Mucosa of stomach (tissue), 1 donor: ENCODE measurements around the gene TSPAN17.

Experiments used
- H3K27me3 ChIP-seq: one replicate; pipeline ENCODE4 v1.7.0; 2013; ENCODE audit warnings: mild to moderate bottlenecking, low read length; ENCODE audit not compliant: control insufficient read depth, insufficient read depth
- H3K36me3 ChIP-seq: one replicate; pipeline ENCODE4 v1.7.0; 2013; ENCODE audit warnings: low read length; ENCODE audit not compliant: control insufficient read depth, insufficient read depth
- H3K4me1 ChIP-seq: one replicate; pipeline ENCODE4 v1.7.0; 2013; ENCODE audit warnings: mild to moderate bottlenecking, low read length; ENCODE audit not compliant: control insufficient read depth, insufficient read depth
- H3K4me3 ChIP-seq: one replicate; pipeline ENCODE4 v1.7.0; 2013; ENCODE audit warnings: low read length
- H3K9ac ChIP-seq: one replicate; pipeline ENCODE4 v1.7.0; 2013; ENCODE audit warnings: mild to moderate bottlenecking, low read length, moderate library complexity
- H3K9me3 ChIP-seq: one replicate; pipeline ENCODE4 v1.7.0; 2013; ENCODE audit warnings: mild to moderate bottlenecking, low read length, moderate library complexity; ENCODE audit not compliant: control insufficient read depth
- donor health status: Pancreatic carcinoma.

The TSPAN17 gene

DNA sequence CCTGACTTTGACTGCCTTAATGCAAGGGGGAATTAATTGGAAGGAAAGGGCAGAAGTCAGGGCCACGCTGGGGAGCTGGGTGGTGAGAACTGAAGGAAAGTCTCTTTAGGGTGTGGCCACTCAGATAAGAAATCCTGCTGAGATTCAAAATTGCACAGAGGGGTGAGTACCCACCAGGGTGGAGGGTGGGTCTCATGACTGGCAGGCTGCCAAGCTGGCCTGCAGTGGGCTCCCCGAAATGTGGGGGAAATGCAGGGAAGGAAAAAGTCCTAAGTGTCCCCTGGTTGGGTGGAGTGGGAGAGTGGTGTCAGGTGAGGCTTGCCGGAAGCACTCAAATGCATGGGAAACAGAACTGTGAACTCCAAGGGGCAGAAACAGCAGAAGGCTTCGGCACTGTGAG is 24.1 kb downstream of the TSPAN17 start:
- Histone ChIP-seq H3K4me1 (no peaks in the 10 kb centered on the region), H3K36me3 (no peaks in the 10 kb centered on the region), H3K4me3 (no peak overlapping the region), H3K9me3 (no peaks in the 10 kb centered on the region), H3K27me3 (peaks cover 28% of the 10 kb centered on the region), H3K9ac (no peak overlapping the region)

DNA sequence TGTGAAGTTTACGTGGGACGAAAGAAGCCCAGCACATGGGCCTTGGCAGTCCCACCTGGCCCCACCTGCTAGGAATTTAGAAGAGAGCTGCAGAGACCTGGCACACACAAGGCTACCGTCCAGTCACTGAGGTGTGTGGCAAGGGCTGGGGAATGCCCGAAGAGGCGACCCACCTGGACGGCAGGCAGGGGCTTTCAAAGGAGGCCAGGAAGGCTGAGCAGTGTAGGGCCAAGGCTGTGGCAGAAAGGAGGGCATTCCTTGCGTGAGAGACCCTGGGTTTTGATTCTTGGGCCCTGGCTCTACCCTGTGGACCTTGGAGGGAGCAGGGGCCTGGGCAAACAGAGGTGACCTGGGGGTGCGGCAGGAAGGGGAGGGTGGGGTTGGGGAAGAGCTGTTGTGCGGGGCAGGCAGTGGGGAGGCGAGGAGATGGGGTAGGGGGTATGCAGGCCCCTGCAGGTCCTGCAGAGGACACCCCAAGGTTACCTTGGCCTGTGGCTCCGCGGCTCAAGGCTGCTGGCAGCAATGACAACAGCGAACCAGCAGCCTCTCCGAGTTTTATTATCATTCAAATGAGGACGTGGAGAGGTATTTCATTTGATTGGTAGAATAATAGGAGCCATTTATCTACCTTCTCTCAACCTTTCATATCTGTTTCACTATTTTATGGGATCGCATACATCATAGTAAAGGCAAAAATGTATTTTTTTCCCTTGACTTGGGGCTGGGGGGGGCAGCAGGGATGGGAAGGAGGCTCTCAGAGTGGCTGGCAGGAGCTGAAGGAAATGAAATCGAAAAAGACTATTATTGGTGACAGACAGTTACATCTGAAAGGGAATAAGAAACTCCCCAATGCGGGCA is 24.8 kb downstream of the TSPAN17 start:
- Histone ChIP-seq H3K9me3 (no peaks in the 10 kb centered on the region), H3K9ac (no peak overlapping the region), H3K27me3 (peaks cover 32% of the 10 kb centered on the region), H3K4me1 (no peaks in the 10 kb centered on the region), H3K36me3 (no peaks in the 10 kb centered on the region), H3K4me3 (no peak overlapping the region)

- Histone ChIP-seq H3K9me3 (no peaks in the 10 kb centered on the region), H3K36me3 (no peaks in the 10 kb centered on the region), H3K4me1 (no peaks in the 10 kb centered on the region), H3K27me3 (peaks cover 31% of the 10 kb centered on the region), H3K9ac (no peak overlapping the region), H3K4me3 (no peak overlapping the region)
Measured at GRCh38 chr5:176673651-176674583, 26.6 kb downstream of the TSPAN17 start.

GRCh38 chr5:176674799-176675198 is 27.5 kb downstream of the TSPAN17 start:
- Histone ChIP-seq H3K9me3 (no peaks in the 10 kb centered on the region), H3K27me3 (peaks cover 31% of the 10 kb centered on the region)

DNA sequence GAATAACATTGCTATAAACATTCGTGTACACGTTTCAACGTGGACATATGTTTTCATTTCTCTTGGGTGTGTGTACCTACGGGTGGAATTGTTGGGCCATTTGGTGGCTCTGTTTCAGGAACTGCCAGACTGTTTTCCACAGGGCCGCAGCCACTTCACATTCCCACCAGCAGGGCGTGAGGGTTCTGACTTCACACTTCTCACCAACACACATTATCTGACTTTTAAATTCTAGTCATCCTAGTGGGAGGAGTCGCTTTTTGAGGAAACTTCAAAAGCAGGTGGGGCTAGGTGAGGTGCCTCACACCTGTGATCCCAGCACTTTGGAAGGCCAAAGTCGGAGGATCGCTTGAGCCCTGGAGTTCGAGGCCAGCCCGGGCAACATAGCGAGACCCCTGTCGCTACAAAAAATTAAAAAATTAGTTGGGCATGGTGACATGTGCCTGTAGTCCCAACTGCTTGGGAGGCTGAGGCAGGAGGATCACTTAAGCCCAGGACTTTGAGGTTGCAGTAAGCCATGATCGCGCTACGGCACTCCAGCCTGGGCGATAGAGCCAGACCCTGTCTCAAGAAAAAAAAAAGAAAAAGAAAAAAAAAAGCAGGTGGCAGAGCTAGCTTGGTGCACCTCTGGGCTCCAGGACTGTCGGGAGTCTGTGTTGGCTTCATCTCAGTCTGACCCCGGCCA is 28.5 kb downstream of the TSPAN17 start:
- H3K9ac ChIP-seq: no peak overlapping the region
- no peaks in the 10 kb centered on the region for H3K4me1 ChIP-seq
- peaks cover 33% of the 10 kb centered on the region for H3K27me3 ChIP-seq
- H3K36me3 ChIP-seq: no peaks in the 10 kb centered on the region
- no peaks in the 10 kb centered on the region for H3K9me3 ChIP-seq
- no peak overlapping the region for H3K4me3 ChIP-seq

More at GRCh38 chr5:176674799-176675198, 27.5 kb downstream of the TSPAN17 start:
- no peak overlapping the region for H3K4me3 ChIP-seq
- no peak overlapping the region for H3K9ac ChIP-seq
- H3K36me3 ChIP-seq: no peaks in the 10 kb centered on the region
- no peaks in the 10 kb centered on the region for H3K4me1 ChIP-seq

GRCh38 chr5:176676361-176676824 is 29.1 kb downstream of the TSPAN17 start:
- Histone ChIP-seq H3K36me3 (no peaks in the 10 kb centered on the region), H3K9ac (no peak overlapping the region), H3K27me3 (peaks cover 35% of the 10 kb centered on the region), H3K4me3 (no peak overlapping the region), H3K4me1 (no peaks in the 10 kb centered on the region), H3K9me3 (no peaks in the 10 kb centered on the region)

- Histone ChIP-seq H3K27me3 (peaks cover 39% of the 10 kb centered on the region), H3K4me3 (no peak overlapping the region), H3K9ac (no peak overlapping the region), H3K36me3 (no peaks in the 10 kb centered on the region), H3K9me3 (no peaks in the 10 kb centered on the region), H3K4me1 (no peaks in the 10 kb centered on the region)
Measured at GRCh38 chr5:176677209-176677939, 30.1 kb downstream of the TSPAN17 start.

DNA sequence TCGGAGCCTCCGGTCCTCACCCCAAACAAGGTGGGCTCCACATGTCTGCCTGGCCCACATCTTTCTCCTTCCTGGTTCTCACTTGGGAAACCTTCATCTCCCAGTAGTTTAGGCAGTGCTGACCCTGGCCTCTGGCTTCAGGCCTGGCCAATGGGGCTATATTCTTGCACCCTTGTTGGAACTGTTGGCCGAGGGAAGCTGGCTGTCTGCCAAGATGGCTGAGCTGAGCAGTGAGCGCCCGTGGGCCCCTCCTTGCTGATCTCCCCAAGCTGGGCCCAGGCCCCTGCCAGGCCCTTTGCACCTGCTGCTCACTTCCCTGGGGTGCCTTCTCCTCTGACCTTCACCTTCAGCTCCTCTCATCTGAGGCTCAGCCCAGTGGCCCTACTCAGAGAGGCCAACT is 31.3 kb downstream of the TSPAN17 start:
- H3K4me1 ChIP-seq: no peaks in the 10 kb centered on the region
- H3K27me3 ChIP-seq: peaks cover 48% of the 10 kb centered on the region
- H3K36me3 ChIP-seq: no peaks in the 10 kb centered on the region
- no peaks in the 10 kb centered on the region for H3K9me3 ChIP-seq
- H3K9ac ChIP-seq: no peak overlapping the region
- no peak overlapping the region for H3K4me3 ChIP-seq

DNA sequence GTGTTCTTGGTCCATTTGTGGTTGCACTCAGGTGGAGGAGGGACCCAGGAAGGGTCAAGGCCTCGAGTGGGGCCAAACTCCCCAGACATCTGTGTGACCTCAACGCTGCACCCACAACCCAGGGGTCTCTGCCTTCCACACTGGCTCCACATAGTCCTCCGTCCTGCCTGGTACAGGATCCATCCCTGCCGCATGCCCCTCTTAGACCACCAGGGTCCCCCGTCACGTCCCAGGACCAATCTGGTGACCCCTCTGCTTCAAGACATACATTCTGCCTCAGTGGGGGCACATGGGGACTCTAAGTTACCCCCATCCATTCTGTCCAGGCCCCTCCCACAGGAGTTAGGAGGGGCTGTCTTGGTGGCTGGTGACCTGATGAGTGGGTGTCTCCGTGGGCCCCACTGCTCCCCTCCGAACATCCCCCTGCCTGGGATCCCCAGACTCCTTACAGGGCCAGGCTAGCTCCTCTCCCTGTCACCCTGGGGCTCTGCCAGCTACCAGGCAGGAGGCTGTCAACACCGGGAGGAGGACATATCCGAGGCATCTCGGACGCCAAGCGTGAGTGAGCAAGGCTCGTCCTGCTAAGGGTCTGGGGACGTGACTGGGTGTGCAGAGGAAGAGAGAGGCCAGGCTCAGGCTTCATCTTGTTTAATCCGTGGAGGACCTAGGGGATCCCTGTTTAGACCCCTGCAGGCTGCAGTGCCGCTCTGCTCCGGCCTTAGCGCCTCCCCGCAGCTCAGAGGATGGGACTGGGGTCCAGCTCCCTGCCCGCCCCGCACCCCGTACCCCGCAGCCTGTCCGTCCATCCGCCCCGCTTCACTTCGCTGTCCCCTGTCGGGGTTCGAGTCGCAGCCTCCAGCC is 32.3 kb downstream of the TSPAN17 start:
- no peak overlapping the region for H3K9ac ChIP-seq
- H3K36me3 ChIP-seq: no peaks in the 10 kb centered on the region
- peaks cover 51% of the 10 kb centered on the region for H3K27me3 ChIP-seq
- H3K4me3 ChIP-seq: no peak overlapping the region
- H3K4me1 ChIP-seq: no peaks in the 10 kb centered on the region
- no peaks in the 10 kb centered on the region for H3K9me3 ChIP-seq

DNA sequence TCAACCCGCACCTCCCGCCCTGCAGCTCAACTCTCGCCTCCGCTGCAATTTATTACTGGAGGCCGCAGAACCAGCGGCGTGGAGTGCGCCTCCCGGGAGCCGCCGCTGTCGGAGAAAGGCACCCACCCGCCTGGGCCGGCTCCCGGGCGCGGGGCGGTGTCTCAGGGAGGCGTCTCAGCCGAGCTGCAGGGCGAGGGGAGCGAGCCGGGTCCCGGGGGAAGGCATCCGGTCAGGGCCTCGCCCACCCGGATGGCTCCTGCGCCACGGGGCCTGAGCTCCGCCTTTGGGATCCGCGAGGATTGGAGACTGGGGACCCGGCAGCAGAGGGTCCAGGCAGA is 32.9 kb downstream of the TSPAN17 start:
- Histone ChIP-seq H3K4me3 (no peak overlapping the region), H3K27me3 (peaks cover 51% of the 10 kb centered on the region), H3K9ac (no peak overlapping the region), H3K4me1 (no peaks in the 10 kb centered on the region), H3K36me3 (no peaks in the 10 kb centered on the region), H3K9me3 (no peaks in the 10 kb centered on the region)
